ENCODE results near the gene EPHA2. TPM values are rescaled to one million over a fixed set of nuclear protein-coding genes. Genes with fewer than 3 reads are reported as not detected.

Gene EPHA2
- total and polyA plus RNA-seq, 2 experiments from 2014 or later, result 7.5 to 51.2 TPM

- ATAC-seq, result no peak
- H3K27ac ChIP-seq (ENCODE audit: low read depth), result peak overlapping the region; percentile 81
Measured at GRCh38 chr1:16144325-16145029, 11.4 kb downstream of the EPHA2 start.

DNA sequence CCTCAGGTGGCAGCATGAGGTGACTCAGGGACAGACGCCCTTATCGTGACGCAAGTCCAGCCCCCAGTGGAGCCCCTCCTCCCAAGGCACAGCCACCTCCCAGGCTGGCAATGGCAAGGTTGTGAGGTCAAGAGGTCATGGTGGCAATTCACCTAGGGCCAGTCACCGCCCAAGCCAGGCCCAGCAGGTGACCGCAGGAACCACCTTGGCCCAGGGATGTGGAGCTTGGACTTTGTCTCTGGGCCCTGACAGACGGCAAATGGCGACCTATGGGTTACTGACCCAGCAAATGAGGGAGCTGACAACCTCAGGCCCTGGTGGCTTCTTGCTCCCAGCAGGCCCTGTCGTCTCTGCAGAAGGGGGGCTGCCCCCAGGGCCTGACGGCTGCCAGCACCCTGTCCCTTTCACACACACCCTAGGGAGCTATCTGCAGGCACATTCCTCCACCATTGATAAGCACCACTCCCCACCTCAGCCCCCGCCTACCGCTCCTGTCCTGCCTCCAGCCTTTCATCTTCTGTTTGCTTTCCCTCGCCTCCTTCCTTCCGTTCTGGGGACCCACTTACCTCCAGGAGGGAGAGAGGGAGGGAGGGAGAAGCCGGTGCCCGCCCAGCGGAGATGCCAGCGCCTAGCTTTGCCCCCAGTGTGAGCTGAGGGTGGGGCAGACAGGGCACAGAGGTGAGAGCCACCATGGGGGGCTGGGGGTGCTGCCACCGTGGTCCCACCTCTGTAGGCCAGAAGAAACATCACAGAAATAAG, 12.1 kb downstream of the EPHA2 start:
- Histone ChIP-seq H4K20me1 (replicated peaks; ENCODE audit: insufficient read depth) (peaks cover 21% of the 10 kb centered on the region), H3K36me3 (ENCODE audit: insufficient read depth) (peaks cover 10% of the 10 kb centered on the region), H3K27me3 (ENCODE audit: insufficient read depth) (no peaks in the 10 kb centered on the region), H2AFZ (no peak overlapping the region), H3K4me2 (no peak overlapping the region), H3K9me2 (ENCODE audit: insufficient read depth) (no peaks in the 10 kb centered on the region), H3F3A (replicated peaks; ENCODE audit: low read depth) (peaks cover 20% of the 10 kb centered on the region), H3K79me2 (replicated peaks; ENCODE audit: insufficient read depth) (peaks cover 83% of the 10 kb centered on the region), H3K4me3 (no peak overlapping the region), H3K27ac (ENCODE audit: low read depth) (peak overlapping the region; percentile 81; the same call in 1 of the 2 replicates), H3K4me1 (ENCODE audit: insufficient read depth) (peaks cover 58% of the 10 kb centered on the region)
- ATAC-seq (no peak), DNase-seq (ENCODE audit: low spot score) (no peak)
- Mint-ChIP-seq H3K4me1 (peaks cover 63% of the 10 kb centered on the region), H3K36me3 (ENCODE audit: low read depth) (peaks cover 52% of the 10 kb centered on the region), H3K4me3 (no peak overlapping the region), H3K27me3 (ENCODE audit: insufficient read depth, low read depth, poor library complexity) (peaks cover 29% of the 10 kb centered on the region), H3K9me3 (no peaks in the 10 kb centered on the region), H3K27ac (no peak overlapping the region)
- no peak for TF ChIP-seq STAT1 (IDR thresholded peaks at IDR 0.05; ENCODE audit: unreplicated experiment)
- no peak for TF ChIP-seq ETS1 (IDR thresholded peaks at IDR 0.05)
- TF ChIP-seq POLR2AphosphoS5 (IDR thresholded peaks at IDR 0.05; ENCODE audit: low read depth), result no peak
- TF ChIP-seq, protein P1, sequence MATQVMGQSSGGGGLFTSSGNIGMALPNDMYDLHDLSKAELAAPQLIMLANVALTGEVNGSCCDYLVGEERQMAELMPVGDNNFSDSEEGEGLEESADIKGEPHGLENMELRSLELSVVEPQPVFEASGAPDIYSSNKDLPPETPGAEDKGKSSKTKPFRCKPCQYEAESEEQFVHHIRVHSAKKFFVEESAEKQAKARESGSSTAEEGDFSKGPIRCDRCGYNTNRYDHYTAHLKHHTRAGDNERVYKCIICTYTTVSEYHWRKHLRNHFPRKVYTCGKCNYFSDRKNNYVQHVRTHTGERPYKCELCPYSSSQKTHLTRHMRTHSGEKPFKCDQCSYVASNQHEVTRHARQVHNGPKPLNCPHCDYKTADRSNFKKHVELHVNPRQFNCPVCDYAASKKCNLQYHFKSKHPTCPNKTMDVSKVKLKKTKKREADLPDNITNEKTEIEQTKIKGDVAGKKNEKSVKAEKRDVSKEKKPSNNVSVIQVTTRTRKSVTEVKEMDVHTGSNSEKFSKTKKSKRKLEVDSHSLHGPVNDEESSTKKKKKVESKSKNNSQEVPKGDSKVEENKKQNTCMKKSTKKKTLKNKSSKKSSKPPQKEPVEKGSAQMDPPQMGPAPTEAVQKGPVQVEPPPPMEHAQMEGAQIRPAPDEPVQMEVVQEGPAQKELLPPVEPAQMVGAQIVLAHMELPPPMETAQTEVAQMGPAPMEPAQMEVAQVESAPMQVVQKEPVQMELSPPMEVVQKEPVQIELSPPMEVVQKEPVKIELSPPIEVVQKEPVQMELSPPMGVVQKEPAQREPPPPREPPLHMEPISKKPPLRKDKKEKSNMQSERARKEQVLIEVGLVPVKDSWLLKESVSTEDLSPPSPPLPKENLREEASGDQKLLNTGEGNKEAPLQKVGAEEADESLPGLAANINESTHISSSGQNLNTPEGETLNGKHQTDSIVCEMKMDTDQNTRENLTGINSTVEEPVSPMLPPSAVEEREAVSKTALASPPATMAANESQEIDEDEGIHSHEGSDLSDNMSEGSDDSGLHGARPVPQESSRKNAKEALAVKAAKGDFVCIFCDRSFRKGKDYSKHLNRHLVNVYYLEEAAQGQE (IDR thresholded peaks at IDR 0.05; ENCODE audit: unreplicated experiment), result no peak
- no peak for TF ChIP-seq EZH2phosphoT487 (IDR thresholded peaks at IDR 0.05; ENCODE audit: unreplicated experiment)
- no peak for TF ChIP-seq JUNB (IDR thresholded peaks at IDR 0.05; ENCODE audit: unreplicated experiment)
- no peak for TF ChIP-seq NANOG (IDR thresholded peaks at IDR 0.05; ENCODE audit: borderline replicate concordance)

More at GRCh38 chr1:16144325-16145029, 11.4 kb downstream of the EPHA2 start:
- no peak for TF ChIP-seq JUNB (IDR thresholded peaks at IDR 0.05; ENCODE audit: unreplicated experiment)
- TF ChIP-seq ZNF331 (CRISPR knock-in tag; IDR thresholded peaks at IDR 0.05; ENCODE audit: low read depth), result no peak
- no peak for TF ChIP-seq EZH2 (IDR thresholded peaks at IDR 0.05; ENCODE audit: low read depth, unreplicated experiment)
- TF ChIP-seq, protein P1 (IDR thresholded peaks at IDR 0.05; ENCODE audit: unreplicated experiment), result no peak
- no peak for TF ChIP-seq STAT1 (IDR thresholded peaks at IDR 0.05; ENCODE audit: unreplicated experiment)
- TF ChIP-seq CREB1 (CRISPR knock-in tag; IDR thresholded peaks at IDR 0.05; ENCODE audit: low read depth), result no peak
- Mint-ChIP-seq H3K4me3 (no peak overlapping the region; the same call in 2 of the 3 replicates), H3K27ac (peak overlapping the region; percentile 91; the same call in 1 of the 2 replicates), H3K9me3 (no peaks in the 10 kb centered on the region), H3K27me3 (ENCODE audit: insufficient read depth, low read depth, poor library complexity) (peaks cover 29% of the 10 kb centered on the region), H3K36me3 (ENCODE audit: low read depth) (peaks cover 58% of the 10 kb centered on the region), H3K4me1 (peaks cover 60% of the 10 kb centered on the region)
- H2AFZ ChIP-seq, result no peak overlapping the region
- H3K27me3 ChIP-seq (ENCODE audit: insufficient read depth), result no peaks in the 10 kb centered on the region
- peak overlapping the region; percentile 86; the same call in 1 of the 2 replicates for H3K4me2 ChIP-seq
- peaks cover 58% of the 10 kb centered on the region for H3K4me1 ChIP-seq (ENCODE audit: insufficient read depth)
- H3K9me2 ChIP-seq (ENCODE audit: insufficient read depth), result no peaks in the 10 kb centered on the region
- peak overlapping the region; percentile 42; the same call in 1 of the 2 replicates for H3K4me3 ChIP-seq
- H4K20me1 ChIP-seq (replicated peaks; ENCODE audit: insufficient read depth), result peaks cover 17% of the 10 kb centered on the region
- peaks cover 82% of the 10 kb centered on the region for H3K79me2 ChIP-seq (replicated peaks; ENCODE audit: insufficient read depth)
- H3K36me3 ChIP-seq (ENCODE audit: insufficient read depth), result peaks cover 10% of the 10 kb centered on the region
- no peak for DNase-seq (ENCODE audit: low spot score)
- peaks cover 20% of the 10 kb centered on the region for H3F3A ChIP-seq (replicated peaks; ENCODE audit: low read depth)

Data from GM23338 (cell line).